SK-N-MC (cell line): ENCODE measurements around the gene SGSH.

Experiments
- DNase-seq: peaks from one replicate; pipeline ENCODE4 v3.0.0-alpha.2; 2011; ENCODE audit warnings: low read depth, low spot score
- H3K27ac ChIP-seq: fragments of 200-600 bp; sonication (generic); 2 replicates; pipeline ENCODE4 v1.5.1; 2016; ENCODE audit warnings: mixed run types
- H3K36me3 ChIP-seq: fragments of 200-600 bp; sonication (generic); 2 replicates; pipeline ENCODE4 v1.6.1; 2017; ENCODE audit warnings: antibody characterized with exemption, low read length, mixed read lengths; ENCODE audit not compliant: insufficient read depth
- H3K4me3 ChIP-seq: fragments of 200-600 bp; sonication (generic); 2 replicates; pipeline ENCODE4 v1.5.1; 2016
- H3K9ac ChIP-seq: fragments of 200-600 bp; sonication (generic); 2 replicates; pipeline ENCODE4 v1.8.0; 2017; ENCODE audit warnings: mixed run types, mixed read lengths; ENCODE audit not compliant: insufficient read length
- H3K9me3 ChIP-seq: fragments of 200-600 bp; sonication (generic); 2 replicates; pipeline ENCODE4 v1.6.1; 2017; ENCODE audit warnings: low read depth, mild to moderate bottlenecking, antibody characterized with exemption, low read length, moderate library complexity, mixed read lengths
- EZH2 ChIP-seq: fragments of 200-600 bp; sonication (generic); IDR thresholded peaks from one replicate; pipeline ENCODE4 v1.6.1; 2017; ENCODE audit warnings: antibody characterized with exemption
- FOXP2 ChIP-seq: optimal IDR thresholded peaks from 2 replicates; pipeline ENCODE3; 2011; ENCODE audit warnings: mild to moderate bottlenecking, moderate library complexity; ENCODE audit not compliant: insufficient read depth; ENCODE audit errors: extremely low read length, control extremely low read depth
- POLR2AphosphoS5 ChIP-seq: IDR thresholded peaks from 2 replicates; pipeline ENCODE4 v1.6.1; 2012; ENCODE audit warnings: mild to moderate bottlenecking, low read depth, low read length, borderline replicate concordance

SGSH gene

DNA sequence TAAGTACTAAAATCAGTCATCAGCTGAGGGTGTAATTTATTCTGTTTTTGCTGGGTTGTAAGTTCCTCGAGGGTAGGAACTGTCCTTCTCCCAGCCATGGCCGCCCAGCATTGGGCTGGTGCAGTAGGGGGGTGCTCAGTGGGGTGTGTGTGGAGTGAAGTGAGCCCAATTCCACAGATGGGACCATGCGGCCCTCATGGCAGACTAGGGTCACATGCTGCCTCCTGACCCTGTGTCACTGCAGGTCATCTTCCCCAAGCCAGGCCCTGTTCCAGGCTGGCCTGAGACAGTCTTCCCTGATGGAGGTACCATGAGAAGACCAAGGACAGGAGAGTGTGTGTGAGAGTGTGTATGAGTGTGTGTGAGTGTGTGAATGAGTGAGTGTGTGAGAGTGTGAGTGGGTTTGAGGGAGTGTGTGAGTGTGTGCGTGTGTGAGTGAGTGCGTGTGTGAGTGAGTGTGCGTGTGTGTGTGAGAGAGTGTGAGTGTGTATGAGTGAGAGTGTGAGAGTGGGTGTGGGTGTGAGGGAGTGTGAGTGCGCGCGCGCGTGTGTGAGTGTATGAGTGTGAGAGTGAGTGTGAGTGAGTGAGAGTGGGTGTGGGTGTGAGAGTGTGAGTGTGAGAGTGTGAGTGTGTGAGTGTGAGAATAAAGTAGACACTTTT, 3.8 kb upstream of the SGSH start:
- Histone ChIP-seq H3K4me3 (no peak overlapping the region), H3K9me3 (no peaks in the 10 kb centered on the region), H3K27ac (no peak overlapping the region), H3K9ac (no peak overlapping the region), H3K36me3 (no peaks in the 10 kb centered on the region)
- TF ChIP-seq EZH2 (no peak), FOXP2 (no peak), POLR2AphosphoS5 (no peak)
- no peak for DNase-seq

DNA sequence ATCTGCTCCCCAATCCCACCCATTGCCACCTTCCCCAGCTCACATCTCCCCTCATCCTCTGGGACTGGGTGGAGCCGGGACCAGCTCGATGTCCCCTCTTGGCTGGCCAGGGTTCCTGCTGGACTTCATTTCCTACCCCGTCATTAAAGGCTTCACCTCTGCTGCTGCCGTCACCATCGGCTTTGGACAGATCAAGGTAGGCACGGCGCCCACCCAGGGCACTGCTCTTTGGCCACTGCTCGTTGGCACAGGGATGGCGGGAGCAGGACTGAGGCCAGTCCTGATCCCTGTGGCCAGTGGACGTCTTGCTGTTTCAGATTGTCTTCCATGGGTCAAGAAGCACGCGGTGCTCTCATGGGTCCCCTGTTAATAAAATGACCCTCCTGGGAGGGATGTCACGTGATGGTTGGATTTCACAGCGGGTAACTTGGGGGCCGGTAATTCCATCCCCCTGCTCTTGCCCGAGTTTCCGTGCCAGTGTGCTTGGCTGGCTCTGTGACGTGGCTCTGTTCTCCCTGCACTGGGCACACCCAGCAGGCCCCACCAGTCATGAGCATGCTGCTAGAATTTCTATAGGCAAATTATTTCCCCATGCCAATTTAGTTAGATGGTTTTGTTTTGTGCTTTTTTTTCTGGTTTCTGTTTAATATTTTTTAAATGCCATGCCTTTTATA, 3.1 kb upstream of the SGSH start:
- no peak overlapping the region for H3K9ac ChIP-seq
- H3K36me3 ChIP-seq = no peaks in the 10 kb centered on the region
- TF ChIP-seq EZH2 (no peak), POLR2AphosphoS5 (no peak), FOXP2 (no peak)
- no peak overlapping the region for H3K4me3 ChIP-seq
- H3K27ac ChIP-seq = no peak overlapping the region
- no peaks in the 10 kb centered on the region for H3K9me3 ChIP-seq
- no peak for DNase-seq

DNA sequence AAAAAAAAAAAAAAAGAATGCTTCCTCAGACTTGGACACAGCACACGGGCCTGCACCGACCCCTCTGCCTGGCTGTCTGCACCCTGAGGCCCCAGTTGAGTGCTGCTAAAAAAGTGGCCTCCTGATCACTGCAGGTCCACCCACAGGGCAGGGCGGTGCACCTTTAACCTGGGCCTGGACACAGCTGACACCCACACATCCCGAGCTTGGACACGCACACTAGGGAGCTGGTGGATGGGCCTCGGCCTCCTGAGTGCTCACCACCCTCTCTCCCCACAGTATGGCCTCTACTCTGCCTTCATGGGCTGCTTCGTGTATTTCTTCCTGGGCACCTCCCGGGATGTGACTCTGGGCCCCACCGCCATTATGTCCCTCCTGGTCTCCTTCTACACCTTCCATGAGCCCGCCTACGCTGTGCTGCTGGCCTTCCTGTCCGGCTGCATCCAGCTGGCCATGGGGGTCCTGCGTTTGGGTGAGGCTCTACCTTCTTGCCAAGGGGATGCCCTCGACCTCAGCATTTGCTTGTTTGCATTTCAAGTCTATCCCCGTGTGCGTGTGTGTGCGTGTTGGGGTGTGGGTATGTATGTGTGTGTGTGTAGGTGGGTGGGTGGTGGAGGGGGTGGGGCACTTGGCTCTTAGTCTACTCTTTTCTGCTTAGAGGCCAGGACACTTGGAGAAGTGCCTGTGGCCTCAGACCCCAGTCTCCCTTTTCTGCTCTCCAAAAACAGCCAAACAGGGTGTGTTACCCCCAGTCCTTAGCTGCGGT, 2.4 kb upstream of the SGSH start:
- Histone ChIP-seq H3K36me3 (no peaks in the 10 kb centered on the region), H3K9ac (no peak overlapping the region), H3K9me3 (no peaks in the 10 kb centered on the region), H3K4me3 (no peak overlapping the region), H3K27ac (no peak overlapping the region)
- no peak for DNase-seq
- TF ChIP-seq POLR2AphosphoS5 = no peak
- no peak for TF ChIP-seq EZH2
- TF ChIP-seq FOXP2 = no peak

DNA sequence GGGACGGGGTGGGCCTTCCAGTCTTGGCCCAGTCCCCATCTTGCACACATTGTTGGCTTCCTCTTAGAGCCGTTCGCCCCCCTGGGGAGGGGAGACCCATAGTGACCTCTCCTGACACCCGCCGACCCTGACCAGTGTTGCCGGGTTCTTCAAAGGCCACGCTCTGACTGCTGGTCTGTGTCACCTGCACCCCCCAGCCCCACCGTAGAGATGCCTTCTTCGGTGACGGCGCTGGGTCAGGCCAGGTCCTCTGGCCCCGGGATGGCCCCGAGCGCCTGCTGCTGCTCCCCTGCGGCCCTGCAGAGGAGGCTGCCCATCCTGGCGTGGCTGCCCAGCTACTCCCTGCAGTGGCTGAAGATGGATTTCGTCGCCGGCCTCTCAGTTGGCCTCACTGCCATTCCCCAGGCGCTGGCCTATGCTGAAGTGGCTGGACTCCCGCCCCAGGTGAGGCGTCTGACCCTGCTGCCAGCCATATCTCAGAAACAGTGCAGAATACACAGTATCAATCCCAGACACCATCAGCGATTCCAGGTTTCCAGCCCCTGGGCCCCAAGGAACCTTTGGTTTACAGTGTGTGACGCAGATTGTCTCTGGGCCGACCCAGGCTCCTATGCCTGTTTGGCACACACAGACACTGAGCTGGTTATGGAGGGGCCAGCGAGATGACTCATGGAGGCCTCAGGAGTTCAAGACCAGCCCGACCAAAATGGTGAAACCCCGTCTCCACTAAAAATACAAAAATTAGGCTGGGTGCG, 1.4 kb upstream of the SGSH start:
- Histone ChIP-seq H3K27ac (no peak overlapping the region), H3K9ac (no peak overlapping the region), H3K9me3 (no peaks in the 10 kb centered on the region), H3K4me3 (no peak overlapping the region), H3K36me3 (no peaks in the 10 kb centered on the region)
- TF ChIP-seq FOXP2 = no peak
- TF ChIP-seq POLR2AphosphoS5 = no peak
- TF ChIP-seq EZH2 = no peak
- DNase-seq = no peak

DNA sequence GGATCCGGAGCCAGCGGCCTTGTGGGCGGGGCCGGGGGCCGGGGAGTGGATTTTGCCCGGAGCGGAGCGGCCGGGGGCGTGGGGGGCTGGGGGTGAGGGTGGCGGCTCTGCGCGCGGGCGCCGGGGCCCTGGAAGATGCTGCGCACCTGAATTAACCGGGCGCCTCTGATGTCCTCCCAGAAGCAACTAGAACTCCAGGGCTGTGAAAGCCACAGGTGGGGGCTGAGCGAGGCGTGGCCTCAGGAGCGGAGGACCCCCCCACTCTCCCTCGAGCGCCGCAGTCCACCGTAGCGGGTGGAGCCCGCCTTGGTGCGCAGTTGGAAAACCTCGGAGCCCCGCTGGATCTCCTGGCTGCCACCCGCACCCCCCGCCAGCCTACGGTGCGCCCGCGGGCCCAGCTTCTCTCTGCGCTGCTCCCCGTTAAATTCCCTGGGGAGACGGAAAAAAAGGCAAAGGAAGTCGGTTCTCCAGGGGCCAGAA, 643 bp upstream of the SGSH start:
- TF ChIP-seq EZH2 (no peak), POLR2AphosphoS5 (no peak), FOXP2 (no peak)
- no peak for DNase-seq

DNA sequence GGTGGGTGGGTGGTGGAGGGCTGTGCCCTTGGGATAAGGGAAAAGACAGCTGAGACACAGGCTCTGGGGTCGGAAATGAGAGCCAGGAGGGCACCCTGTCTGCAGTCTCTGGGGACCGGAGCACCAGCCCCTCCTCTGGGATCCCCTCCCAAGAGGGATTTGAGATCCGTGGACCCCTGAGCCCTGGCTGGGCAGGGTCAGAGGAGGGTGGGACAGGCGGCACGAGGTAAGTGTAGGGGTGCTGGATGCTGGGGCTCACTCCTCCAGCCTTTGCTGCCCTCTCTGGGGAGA, 425 bp downstream of the SGSH start:
- no peak for TF ChIP-seq EZH2
- TF ChIP-seq FOXP2 = no peak
- no peak for TF ChIP-seq POLR2AphosphoS5
- Histone ChIP-seq H3K36me3 (no peaks in the 10 kb centered on the region), H3K4me3 (peak overlapping the region; percentile 83), H3K9me3 (no peaks in the 10 kb centered on the region), H3K27ac (no peak overlapping the region), H3K9ac (peak overlapping the region; percentile 61)
- DNase-seq = no peak

More for the DNA sequence above, 643 bp upstream of the SGSH start:
- H3K9me3 ChIP-seq = no peaks in the 10 kb centered on the region
- no peak overlapping the region for H3K27ac ChIP-seq
- no peak overlapping the region for H3K9ac ChIP-seq
- H3K36me3 ChIP-seq = no peaks in the 10 kb centered on the region
- peak overlapping the region; percentile 83 for H3K4me3 ChIP-seq

DNA sequence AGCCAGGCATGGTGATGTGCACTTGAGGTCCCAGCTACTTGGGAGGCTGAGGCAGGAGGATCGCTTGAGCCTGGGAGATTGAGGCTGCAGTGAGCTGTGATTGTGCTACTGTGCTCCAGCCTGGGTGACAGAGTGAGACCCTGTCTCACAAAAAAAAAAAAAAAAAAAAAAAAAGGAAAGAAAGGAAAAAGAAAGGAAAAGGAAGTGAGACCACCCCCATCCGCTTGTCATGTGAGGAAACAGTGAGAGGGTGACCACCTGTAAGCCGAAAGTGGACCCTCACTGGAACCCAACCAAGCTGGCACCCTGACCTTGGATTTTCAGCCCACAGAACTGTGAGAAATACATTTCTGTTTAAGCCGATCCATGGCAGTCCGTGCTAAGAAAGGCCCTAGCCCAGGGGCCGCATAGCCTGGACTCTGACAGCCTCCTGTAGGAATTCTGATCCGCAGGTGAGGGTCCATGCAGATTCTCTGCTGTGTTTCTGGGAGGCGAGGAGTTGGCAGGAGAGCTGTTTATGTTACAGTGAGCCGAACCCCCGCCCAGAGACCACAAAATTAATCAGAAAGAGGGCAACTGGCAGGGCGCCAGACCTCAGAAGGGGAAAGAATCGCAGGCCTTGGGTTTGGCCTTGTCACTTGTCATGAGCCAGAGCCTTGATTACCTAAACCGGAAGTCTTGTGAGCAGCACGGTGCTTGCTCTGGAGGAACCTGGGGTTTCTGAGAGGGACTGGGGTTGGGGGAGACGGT, 945 bp downstream of the SGSH start:
- peak; percentile 18 for DNase-seq
- peak overlapping the region; percentile 83 for H3K4me3 ChIP-seq
- no peaks in the 10 kb centered on the region for H3K36me3 ChIP-seq
- no peak overlapping the region for H3K27ac ChIP-seq
- TF ChIP-seq EZH2 = no peak
- no peak for TF ChIP-seq FOXP2
- TF ChIP-seq POLR2AphosphoS5 = no peak; the same call in 1 of the 2 replicates
- peak overlapping the region; percentile 61 for H3K9ac ChIP-seq
- no peaks in the 10 kb centered on the region for H3K9me3 ChIP-seq

DNA sequence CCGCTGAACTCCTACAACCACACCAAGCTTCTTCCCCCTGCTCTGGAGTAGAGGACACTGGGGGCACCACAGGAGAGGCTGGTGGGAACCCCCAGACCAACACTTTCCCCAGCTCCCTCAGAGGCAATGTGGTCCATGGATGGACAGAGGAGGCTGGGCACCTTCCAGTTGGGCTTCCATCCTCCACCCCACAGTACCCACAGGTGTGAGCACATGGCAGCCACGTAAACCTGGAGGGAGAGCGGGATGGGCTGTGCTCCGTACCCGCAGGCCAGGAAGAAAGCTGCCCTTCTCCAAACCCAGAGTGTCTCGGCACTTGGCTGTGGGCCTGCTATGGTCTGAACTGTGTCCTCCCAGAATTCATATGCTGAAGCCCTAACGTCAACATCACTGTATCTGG, 1.7 kb downstream of the SGSH start:
- TF ChIP-seq POLR2AphosphoS5 (no peak), EZH2 (no peak), FOXP2 (no peak)
- no peaks in the 10 kb centered on the region for H3K36me3 ChIP-seq
- no peak for DNase-seq

More for the DNA sequence above, 1.7 kb downstream of the SGSH start:
- no peak overlapping the region for H3K27ac ChIP-seq
- H3K4me3 ChIP-seq = no peak overlapping the region
- no peak overlapping the region for H3K9ac ChIP-seq
- no peaks in the 10 kb centered on the region for H3K9me3 ChIP-seq
